Esophagus squamous epithelium (tissue), 5 donors: ENCODE data around the gene SLC7A6. TPM values are rescaled to one million over a fixed set of nuclear protein-coding genes. Genes with fewer than 3 reads are reported as not detected.

Source experiments
- DNase-seq: peaks from one replicate; lab custom pipeline; 2025; lab: John Stamatoyannopoulos, UW
- H3K27ac ChIP-seq, 4 donors: fragments of 200-600 bp; sonication (generic); one replicate each; pipeline ENCODE4 v1.5.1; 2016 to 2019; ENCODE audit warnings: mild to moderate bottlenecking in 1 of 4
- H3K27me3 ChIP-seq, 4 donors: fragments of 200-600 bp; sonication (generic); 1 replicate in 3 of 4; 2 replicates in 1 of 4; pipeline versions ENCODE4 v1.5.1 to v1.6.0; 2017 to 2021; ENCODE audit warnings: antibody characterized with exemption in 1 of 4
- H3K36me3 ChIP-seq, 3 donors: fragments of 200-600 bp; sonication (generic); one replicate each; pipeline ENCODE4 v1.5.1; 2016 to 2019
- H3K4me1 ChIP-seq, 3 donors: fragments of 200-600 bp; sonication (generic); one replicate each; pipeline ENCODE4 v1.5.1; 2017 to 2019
- H3K4me3 ChIP-seq, 4 donors: fragments of 200-600 bp; sonication (generic); 1 replicate in 3 of 4; 2 replicates in 1 of 4; pipeline ENCODE4 v1.5.1; 2016 to 2019; ENCODE audit warnings: mild to moderate bottlenecking in 2 of 4, moderate library complexity in 1 of 4
- H3K9me3 ChIP-seq, 3 donors: fragments of 200-600 bp; sonication (generic); one replicate each; pipeline ENCODE4 v1.5.1; 2016 to 2019
- CTCF ChIP-seq, 6 experiments: fragments of 450-650 bp in 4 of 6; fragments of 200-600 bp in 2 of 6; sonication (generic) in 2 of 6; IDR thresholded peaks; one replicate each; pipeline ENCODE4 v1.5.1; 2016 to 2019; ENCODE audit warnings: antibody characterized with exemption in 6 of 6, mild to moderate bottlenecking in 4 of 6, moderate library complexity in 4 of 6
- POLR2A ChIP-seq, 4 donors: fragments of 450-650 bp; IDR thresholded peaks; one replicate each; pipeline ENCODE4 v1.6.1; 2017; ENCODE audit warnings: antibody characterized with exemption in 4 of 4, mild to moderate bottlenecking in 4 of 4, moderate library complexity in 3 of 4
- WGBS, 2 donors: methylation state at CpG; one replicate each; pipeline ENCODE4 v1.1.5; 2018; 5-methylcytosine and 5-hydroxymethylcytosine counted together
- intact Hi-C: fragments of 100-400 bp; cut with DNase I; formaldehyde crosslinking; loops from one replicate; pipeline ENCODE4 v1.15.0; 2022
- total RNA-seq, 4 donors: library from RNA; depleted of rRNA; stranded (reverse); fragments of >200 nt; gene quantifications; one replicate each; pipeline ENCODE4 v1.1.0, GENCODE V29; 2016
- donor health status: DM: yes; HTN: yes; CAD: no.

SLC7A6 gene
- total RNA-seq, 4 donors from 2014 or later = 5.7 to 28.2 (median 7.9) TPM

GRCh38 chr16:68331879-68332410 lies 67.6 kb downstream of the SLC7A6 start:
- no peak overlapping the region for H3K4me3 ChIP-seq
- 40 to 48% methylated on average over 4 of the region's 4 CpGs for WGBS, 2 donors
- H3K27me3 ChIP-seq = no peaks in the 10 kb centered on the region
- no peak for DNase-seq
- H3K36me3 ChIP-seq = peaks cover 0 to 54% (median 0%) of the 10 kb centered on the region in 3 donors
- TF ChIP-seq CTCF (IDR thresholded peaks at IDR 0.05) (no peak), POLR2A (IDR thresholded peaks at IDR 0.05) (no peak)
- intact Hi-C loops = no loop called here
- H3K9me3 ChIP-seq = no peaks in the 10 kb centered on the region
- H3K27ac ChIP-seq = peak overlapping the region in 3 of 4 donors; percentile 44 to 48 (median 47)
- H3K4me1 ChIP-seq = peaks cover 0 to 46% (median 18%) of the 10 kb centered on the region in 3 donors

GRCh38 chr16:68332411-68333121 lies 68.2 kb downstream of the SLC7A6 start:
- 52 to 73% methylated on average over 7 of the region's 7 CpGs for WGBS, 2 donors
- TF ChIP-seq CTCF (IDR thresholded peaks at IDR 0.05) = no peak
- no peak for TF ChIP-seq POLR2A (IDR thresholded peaks at IDR 0.05)
- Histone ChIP-seq H3K4me3 (no peak overlapping the region), H3K27ac (peak overlapping the region in 3 of 4 donors; percentile 44 to 48 (median 47)), H3K27me3 (no peaks in the 10 kb centered on the region), H3K36me3 (peaks cover 0 to 52% (median 0%) of the 10 kb centered on the region in 3 donors), H3K9me3 (no peaks in the 10 kb centered on the region), H3K4me1 (peaks cover 0 to 46% (median 18%) of the 10 kb centered on the region in 3 donors)
- intact Hi-C loops = no loop called here
- DNase-seq = no peak

GRCh38 chr16:68335175-68335574 lies 70.8 kb downstream of the SLC7A6 start:
- H3K27me3 ChIP-seq = no peaks in the 10 kb centered on the region
- WGBS, 2 donors = 88 to 91% methylated on average over 5 of the region's 5 CpGs
- H3K36me3 ChIP-seq = peaks cover 1 to 67% (median 10%) of the 10 kb centered on the region in 3 donors
- no peak for DNase-seq
- no peak overlapping the region for H3K4me3 ChIP-seq
- no peak overlapping the region for H3K27ac ChIP-seq
- intact Hi-C loops = no loop called here
- TF ChIP-seq CTCF (IDR thresholded peaks at IDR 0.05) = no peak
- no peak for TF ChIP-seq POLR2A (IDR thresholded peaks at IDR 0.05)
- no peaks in the 10 kb centered on the region for H3K9me3 ChIP-seq
- H3K4me1 ChIP-seq = peaks cover 0 to 35% (median 18%) of the 10 kb centered on the region in 3 donors

- 82 to 93% methylated on average over 15 to 16 of the region's 16 CpGs for WGBS, 2 donors
- peaks cover 0 to 13% (median 5%) of the 10 kb centered on the region in 3 donors for H3K4me1 ChIP-seq
- intact Hi-C loops = no loop called here
- H3K9me3 ChIP-seq = no peaks in the 10 kb centered on the region
- H3K27me3 ChIP-seq = no peaks in the 10 kb centered on the region
- no peak overlapping the region for H3K4me3 ChIP-seq
- no peak for DNase-seq
- TF ChIP-seq POLR2A (IDR thresholded peaks at IDR 0.05) (no peak), CTCF (IDR thresholded peaks at IDR 0.05) (no peak)
- peaks cover 7 to 76% (median 16%) of the 10 kb centered on the region in 3 donors for H3K36me3 ChIP-seq
- H3K27ac ChIP-seq = no peak overlapping the region
Measured at GRCh38 chr16:68338326-68339119, 74.2 kb downstream of the SLC7A6 start.
